ENCODE results near the gene SLC14A1. TPM values are rescaled to one million over a fixed set of nuclear protein-coding genes. Genes with fewer than 3 reads are reported as not detected.

The SLC14A1 gene
- total and polyA plus RNA-seq, 2 experiments from 2014 or later = 0.21 to 0.53 TPM

Small RNA genes lying within 50 kb of the gene (small RNA-seq; reads per million reads assigned to genes)
- not detected for gene AC087685.1 (ENCODE audit: low replicate concordance)

Other genes starting within 250 kb of the SLC14A1 start
- gene SLC14A2, start 108.7 kb upstream of the SLC14A1 start, total RNA-seq (2014; rRNA removed; shearing (Covaris generic)) = 0.04 and 0.24 TPM in 2 replicates
- not detected in 2 replicates for gene SLC14A2, start 108.7 kb upstream of the SLC14A1 start, polyA plus RNA-seq (2016; fragmentation: Nextera tagmentation; extraction: Ambion mirVana)
- gene SIGLEC15, start 101.5 kb downstream of the SLC14A1 start, total RNA-seq (2014; rRNA removed; shearing (Covaris generic)) = 0.31 TPM in 1 of 2 replicates, not detected in the other
- gene SIGLEC15, start 101.5 kb downstream of the SLC14A1 start, polyA plus RNA-seq (2016; fragmentation: Nextera tagmentation; extraction: Ambion mirVana) = 0.29 and 0.35 TPM in 2 replicates
- 17.5 and 29.2 TPM in 2 replicates for gene EPG5, start 243.1 kb downstream of the SLC14A1 start, total RNA-seq (2014; rRNA removed; shearing (Covaris generic))
- 3.9 and 4.1 TPM in 2 replicates for gene EPG5, start 243.1 kb downstream of the SLC14A1 start, polyA plus RNA-seq (2016; fragmentation: Nextera tagmentation; extraction: Ambion mirVana)

Data from GM23338 (cell line).